CMK (cell line): Measurements from ENCODE around the gene HSPA1B.
"Not testable (repeated sequence)": the region's sequence is repeated elsewhere in the genome, so short reads cannot be mapped to it uniquely, and the experiment has no call there.

Experiments used
- DNase-seq: peaks from one replicate; pipeline ENCODE4 v3.0.0-alpha.2; 2010; ENCODE audit warnings: low read depth

HSPA1B gene

DNA sequence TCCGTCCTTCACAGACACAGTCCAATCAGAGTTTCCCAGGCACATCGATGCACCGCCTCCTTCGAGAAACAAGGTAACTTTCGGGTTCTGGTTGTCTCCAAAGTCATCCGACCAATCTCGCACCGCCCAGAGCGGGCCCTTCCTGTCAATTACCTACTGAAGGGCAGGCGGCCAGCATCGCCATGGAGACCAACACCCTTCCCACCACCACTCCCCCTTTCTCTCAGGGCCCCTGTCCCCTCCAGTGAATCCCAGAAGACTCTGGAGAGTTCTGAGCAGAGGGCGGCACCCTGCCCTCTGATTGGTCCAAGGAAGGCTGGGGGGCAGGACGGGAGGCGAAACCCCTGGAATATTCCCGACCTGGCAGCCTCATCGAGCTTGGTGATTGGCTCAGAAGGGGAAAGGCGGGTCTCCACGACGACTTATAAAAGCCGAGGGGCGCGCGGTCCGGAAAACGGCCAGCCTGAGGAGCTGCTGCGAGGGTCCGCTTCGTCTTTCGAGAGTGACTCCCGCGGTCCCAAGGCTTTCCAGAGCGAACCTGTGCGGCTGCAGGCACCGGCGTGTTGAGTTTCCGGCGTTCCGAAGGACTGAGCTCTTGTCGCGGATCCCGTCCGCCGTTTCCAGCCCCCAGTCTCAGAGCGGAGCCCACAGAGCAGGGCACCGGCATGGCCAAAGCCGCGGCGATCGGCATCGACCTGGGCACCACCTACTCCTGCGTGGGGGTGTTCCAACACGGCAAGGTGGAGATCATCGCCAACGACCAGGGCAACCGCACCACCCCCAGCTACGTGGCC is at the start of gene HSPA1B:
TSS of gene HSPA1B (plus strand) at position 453 of the 794 bp plus-strand sequence. CDS start at position 666, 213 bp downstream.
- peak; percentile 98 for DNase-seq

DNA sequence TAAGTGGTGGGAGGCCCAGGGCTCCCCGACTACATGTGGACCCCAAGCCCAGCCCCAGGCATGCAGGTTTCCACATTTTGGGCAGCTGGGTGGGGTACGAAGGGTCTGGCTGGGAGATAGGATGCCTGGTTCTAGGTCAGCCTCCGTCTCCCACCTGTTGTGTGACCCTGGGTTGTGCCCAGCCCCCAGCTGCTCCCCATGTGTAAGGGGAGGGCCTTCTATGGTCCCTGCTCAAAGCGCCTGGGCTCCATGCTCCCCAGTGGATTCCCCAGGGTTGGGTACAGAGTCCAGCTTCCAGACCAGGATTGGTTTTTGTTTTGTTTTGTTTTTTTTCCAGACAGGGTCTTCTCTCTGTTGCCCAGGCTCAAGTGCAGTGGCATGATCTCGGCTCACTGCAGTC is 49.3 kb upstream of the HSPA1B start:
- DNase-seq = no peak

DNA sequence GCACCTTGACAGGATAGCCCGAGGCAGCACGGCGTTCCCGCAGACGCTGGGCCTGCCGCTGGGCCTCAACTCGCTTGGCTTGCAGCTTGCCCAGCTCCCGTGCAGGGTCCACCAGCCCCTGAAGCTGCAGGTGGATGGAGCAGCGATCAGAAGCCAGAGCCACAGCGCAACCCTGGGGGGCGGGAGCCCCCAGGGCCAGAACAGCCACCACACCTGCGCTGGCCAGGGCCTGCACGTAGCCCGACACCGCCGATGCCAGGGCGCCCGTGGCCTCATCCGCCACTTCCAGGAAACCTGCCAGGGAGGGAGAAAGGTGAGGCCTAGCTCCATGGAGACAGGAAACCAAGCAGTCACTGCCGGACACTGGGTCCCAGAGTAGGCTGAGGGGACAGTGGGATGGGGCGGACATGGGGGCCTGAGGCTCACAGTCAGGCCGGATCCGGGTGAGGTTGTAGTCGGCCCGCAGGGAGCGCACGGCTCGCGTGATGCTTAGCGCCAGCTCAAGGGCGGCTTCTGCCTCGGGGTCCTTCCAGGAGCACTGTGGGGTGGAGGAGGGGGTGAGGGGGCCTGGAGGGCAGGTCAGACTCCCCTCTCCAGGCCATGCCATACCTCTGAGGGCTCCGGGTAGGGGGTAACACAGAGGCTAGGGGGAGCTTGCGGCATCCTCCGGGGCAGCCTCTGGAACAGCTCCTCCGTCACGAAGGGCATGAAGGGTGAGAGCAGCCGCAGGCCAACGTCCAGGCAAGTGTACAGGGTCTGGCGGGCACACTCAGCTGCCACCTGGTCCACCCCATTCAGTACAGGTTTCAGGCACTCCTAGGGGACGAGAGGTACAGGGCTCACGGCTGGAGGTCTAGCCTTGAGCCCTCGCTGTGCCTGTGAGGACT is 48.3 kb upstream of the HSPA1B start:
- no peak for DNase-seq

DNA sequence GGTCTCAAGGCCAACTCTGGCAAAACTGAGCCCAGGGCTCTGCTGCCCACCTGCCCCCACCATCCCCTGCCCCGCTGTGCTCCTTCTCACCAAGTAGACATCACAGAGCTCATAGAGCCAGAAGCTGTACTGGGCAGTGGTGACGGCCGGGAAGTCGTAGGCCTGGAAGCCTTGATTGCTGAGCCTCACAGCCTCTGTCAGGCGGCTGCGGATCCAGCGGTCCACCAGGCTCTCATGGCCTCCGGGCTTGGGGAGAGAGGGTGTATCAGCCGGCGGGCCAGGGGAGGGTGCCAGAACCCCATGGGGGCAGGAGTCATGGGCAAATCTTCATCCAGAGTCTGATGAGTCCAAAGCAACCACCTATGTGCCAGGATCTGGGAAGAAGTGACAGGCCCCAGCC is 47.6 kb upstream of the HSPA1B start:
- no peak for DNase-seq

- DNase-seq = no peak
These were observed 46.9 kb upstream of the HSPA1B start for GRCh38 chr6:31780507-31781243.

DNA sequence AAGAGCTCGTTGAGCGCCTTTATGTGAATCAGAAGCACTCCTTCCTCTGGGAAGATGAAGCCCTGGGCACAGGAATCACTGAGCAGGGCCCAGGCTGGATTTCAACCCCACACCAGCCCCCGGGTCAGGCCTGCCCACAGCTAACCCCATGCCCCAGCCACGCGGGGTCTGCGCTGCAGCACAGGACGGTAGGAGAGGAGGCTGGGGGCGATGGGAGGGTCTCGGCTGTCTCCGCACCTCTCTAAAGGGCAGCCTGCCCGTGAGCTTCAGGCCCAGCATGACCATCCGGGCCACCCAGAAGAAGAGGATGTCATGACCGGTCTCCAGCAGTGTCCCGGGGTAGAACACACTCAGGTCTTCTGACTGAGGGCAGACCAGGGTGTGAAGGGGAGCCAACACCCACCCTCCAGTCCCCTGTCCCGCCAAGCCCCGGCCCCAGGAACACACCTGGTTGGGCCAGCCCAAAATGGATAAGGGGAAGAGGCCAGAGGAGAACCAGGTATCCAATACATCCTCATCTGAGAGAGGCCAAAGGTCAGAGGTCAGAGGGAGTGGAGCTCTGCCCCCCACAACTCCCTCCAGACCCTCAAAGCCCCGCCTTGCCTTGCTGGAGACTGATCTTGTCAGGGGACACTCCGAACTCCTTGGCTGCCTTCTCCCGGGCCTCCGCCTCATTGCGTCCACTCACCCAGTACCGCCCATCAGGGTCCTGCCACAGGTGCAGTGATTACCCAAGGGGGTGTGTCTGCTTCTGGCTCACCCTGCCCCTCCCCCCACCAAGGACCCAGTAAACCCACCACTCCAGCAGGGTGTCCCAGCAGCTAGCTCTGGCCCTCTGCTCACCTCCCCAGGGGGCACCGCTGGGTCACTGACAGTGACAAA is 46.1 kb upstream of the HSPA1B start:
- no peak for DNase-seq

DNA sequence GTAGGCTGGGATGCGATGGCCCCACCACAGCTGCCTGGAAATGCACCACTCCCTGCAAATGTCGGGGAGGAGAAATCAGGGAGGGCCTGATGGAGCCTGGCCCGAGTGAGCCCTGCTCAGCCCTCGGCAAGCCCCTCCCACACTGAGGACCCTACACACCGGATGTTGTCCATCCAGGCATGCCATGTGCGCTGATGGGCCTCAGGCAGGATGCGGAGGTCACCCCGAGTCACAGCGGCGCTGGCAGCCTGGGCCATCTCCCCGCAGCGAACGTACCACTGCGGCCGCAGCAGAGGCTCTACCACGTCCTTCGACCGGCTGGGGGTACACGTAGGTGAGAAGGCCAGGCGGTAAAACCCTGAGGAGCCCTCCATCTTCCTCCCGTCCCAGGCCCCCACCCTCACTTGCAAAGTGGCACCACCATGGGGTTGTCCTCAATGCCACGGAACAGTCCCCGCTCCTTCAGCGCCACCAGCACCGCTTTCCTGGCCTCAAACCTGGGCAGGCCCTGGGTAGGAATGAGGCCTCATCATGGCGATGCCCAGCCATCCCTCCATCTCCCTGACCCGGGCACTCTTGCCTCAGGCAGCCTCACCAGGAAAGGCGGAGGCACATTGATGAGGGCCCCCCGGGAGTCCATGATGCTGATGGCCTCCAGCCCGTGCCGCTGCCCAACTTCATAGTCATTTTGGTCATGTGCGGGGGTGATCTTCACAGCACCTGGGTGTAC is 45.2 kb upstream of the HSPA1B start:
- no peak for DNase-seq

DNA sequence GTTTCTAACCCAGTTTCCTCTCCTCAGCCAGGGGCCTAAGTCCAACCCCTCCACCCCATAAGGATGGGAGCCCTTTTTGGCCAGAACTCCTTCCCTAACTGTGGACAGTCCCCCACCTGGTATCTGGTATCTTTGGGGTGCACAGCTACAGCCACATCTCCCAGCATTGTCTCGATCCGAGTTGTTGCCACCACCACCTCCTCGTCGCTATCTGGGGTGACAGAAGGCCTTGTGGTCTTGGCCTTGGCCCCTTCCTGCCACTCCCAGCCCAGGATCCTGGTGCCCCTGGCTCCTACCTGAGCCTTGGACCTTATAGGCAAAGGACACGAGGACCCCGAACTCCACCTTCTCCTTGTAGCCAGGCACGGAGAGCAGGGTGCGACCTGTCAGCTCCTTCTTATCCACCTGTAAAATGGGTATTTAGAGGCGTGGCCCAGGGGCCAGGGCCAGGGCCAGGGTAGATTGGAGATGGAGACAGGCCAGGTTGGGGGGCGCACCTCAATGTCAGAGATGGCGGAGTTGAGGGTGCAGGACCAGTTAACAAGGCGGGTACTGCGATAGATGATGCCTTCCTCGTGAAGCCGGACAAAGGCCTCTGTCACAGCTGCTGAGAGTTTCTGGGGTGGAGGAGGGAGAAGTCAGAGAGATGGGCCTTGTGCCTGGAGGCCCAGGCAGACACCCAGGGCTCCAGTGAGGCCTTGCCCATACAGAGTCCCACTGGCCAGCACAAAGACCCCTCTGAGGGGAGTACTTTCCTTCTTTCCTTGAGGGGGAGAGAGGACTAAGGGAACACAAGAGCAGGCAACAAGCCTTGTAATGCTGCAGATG is 43.2 kb upstream of the HSPA1B start:
- no peak for DNase-seq

GRCh38 chr6:31785475-31785874 is 42.1 kb upstream of the HSPA1B start:
- no peak for DNase-seq

DNA sequence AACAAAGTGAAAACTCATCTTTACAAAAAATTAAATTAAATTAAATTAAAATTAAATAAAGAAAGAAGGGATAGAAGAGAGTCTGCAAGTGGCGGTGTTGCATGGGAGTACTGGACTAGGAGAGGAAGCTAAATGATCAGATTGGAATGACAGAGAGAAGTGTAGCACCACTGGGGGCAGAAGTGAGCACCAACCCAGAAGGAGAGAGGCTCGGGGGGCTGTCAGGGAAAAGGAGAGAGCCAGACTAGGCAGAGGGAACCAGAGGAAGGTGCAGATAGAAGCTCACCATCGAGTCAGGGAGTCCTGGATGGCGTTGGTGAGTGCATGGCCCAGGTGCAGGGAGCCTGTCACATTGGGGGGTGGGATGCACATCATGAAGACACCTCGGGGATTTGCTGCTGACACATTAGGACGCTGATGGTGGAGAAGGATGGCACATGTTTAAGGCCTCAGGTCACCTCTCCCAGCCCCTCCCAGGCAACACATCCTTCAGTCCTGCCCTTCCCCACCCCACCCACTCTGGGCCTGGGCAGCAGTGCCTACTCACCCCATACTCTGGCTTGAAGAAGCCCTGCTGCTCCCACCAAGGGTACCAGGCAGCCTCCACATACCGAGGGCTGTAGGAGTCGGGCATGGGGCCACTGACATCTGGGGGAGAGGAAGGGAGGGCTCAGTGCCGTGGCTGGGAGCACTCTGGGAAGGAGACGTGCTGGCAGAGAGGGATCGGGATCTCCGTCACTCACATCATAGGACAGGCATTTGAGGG is 36.0 kb upstream of the HSPA1B start:
- no peak for DNase-seq

- no peak for DNase-seq
These were observed 35.5 kb upstream of the HSPA1B start for GRCh38 chr6:31792090-31792374.

- no peak for DNase-seq
These were observed 34.8 kb upstream of the HSPA1B start for GRCh38 chr6:31792761-31793171.

- not testable (repeated sequence) for DNase-seq
These were observed 33.7 kb upstream of the HSPA1B start for GRCh38 chr6:31793927-31794245.

DNA sequence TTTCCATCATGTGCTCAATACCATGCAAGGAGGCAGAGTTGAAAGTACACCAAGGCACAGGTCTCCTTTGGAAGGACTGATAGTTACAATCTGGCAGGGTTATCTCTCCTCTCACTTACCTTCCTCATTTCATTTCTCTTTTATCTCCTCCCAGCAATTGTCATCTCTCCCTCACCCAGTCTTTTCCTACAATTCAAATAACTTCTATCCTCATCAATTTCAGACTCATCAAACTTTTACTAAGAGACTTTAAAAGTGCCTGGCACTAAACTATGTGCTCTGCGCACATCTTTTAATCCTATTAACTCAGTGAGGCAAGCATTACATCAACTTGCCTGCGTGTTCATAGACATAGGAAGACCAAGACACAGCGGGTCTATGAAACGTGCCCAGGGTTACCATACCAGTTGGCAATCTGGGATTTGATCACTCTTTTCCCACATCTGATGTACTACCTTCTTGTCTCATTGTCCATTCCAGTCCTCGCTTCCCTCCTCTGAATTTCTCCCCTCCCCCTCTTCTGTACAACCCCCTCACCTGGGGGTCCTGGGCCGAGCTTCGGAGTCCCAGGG is 33.2 kb upstream of the HSPA1B start:
- no peak for DNase-seq

DNA sequence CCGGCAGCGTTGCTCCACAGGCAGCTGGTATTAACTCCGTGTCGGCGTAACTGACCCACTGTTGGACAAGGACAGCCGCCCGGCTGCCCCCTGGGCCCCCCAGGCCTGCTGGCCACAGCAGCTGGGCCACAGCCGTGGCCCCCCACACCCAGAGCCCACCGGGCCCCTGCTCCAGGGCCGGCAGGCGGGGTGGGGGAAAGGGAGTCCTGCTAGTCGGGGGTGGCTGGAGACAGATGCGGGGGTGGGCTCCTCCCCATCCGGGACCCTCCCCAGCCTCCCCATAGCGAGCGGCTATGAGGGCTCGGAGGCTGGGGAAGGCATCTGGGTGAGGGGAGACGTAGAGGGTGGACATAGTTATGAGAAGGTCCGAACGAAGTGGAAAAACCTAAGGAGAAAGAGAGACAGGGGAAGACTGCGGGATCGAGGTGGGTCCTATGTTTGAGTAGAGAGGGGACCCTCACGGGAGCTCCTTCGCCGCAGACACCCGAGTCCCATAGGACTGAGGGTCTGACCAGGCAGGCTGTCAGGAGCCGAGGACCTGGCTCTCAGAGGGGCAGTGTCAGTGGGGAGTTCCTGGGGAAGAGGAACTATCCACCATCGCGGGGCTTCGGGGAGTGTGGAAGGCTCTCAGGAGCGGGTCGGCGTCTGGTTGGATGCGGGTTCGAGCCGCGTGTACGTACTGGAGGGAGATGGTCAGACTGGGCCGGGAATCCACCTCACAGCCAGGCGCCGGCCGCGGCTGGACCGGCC is 32.5 kb upstream of the HSPA1B start:
- DNase-seq = no peak

DNA sequence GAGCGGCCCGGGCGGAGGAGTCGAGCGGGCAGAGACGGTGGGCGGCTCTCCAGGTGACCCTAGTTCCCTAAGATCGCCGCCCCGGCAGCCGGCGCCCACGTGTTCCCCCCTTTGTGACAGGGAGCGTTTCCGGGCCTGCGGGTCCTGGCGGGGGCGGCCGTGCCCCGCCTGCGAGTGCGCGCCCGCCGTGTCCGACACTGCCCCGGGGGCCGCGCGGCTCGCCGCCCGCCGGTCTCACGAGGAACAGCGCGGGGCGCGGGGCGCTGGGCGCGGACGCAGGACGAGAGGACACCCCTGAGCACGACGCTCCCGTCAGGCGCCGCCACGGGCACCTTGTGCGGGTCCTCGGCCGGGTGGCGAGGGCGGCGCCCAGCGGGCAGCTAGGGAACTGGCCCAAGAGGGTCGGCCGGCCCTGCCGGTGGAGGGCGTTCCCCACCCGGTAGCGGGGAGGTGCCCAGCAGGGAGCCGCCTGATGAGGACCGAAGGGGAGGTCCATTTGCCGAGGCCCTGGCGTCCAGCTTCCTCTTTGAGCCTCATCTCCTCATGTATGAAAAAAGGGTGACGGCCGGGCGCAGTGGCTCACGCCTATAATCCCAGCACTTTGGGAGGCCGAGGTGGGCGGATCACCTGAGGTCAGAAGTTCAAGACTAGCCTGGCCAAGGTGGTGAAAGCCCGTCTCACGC is 31.8 kb upstream of the HSPA1B start, which contains the start of gene VARS1:
TSS of gene VARS1 (minus strand) at position 137 of the 683 bp plus-strand sequence. CDS start 535 bp downstream, outside the sequence.
- DNase-seq = peak; percentile 89

DNA sequence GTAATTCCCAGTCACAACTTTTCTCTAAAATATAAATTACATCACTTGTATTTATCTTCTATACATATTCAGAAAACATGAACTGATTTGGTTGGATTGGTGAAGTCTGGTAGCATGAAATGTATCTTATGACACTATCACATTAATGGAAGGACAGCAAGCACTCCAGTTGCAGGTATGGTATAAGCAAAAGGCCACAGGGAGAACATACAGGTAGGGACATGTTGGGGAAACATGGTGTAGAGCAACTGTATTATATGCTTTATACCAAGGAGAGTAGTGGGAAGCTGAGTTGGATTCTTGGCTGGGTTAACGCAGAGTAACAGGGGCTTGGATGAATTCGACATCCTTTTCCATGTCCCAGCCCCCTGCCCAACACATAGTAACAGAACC is 30.5 kb upstream of the HSPA1B start:
- no peak for DNase-seq

GRCh38 chr6:31797588-31797987 is 29.9 kb upstream of the HSPA1B start:
- DNase-seq = no peak
